DOHH2 (cell line): ENCODE results near the gene HS3ST4.

Experiments
- CTCF ChIP-seq: fragments of 200-600 bp; sonication (generic); IDR thresholded peaks from one replicate; pipeline ENCODE4 v1.5.1; 2014; ENCODE audit warnings: antibody characterized with exemption, mild to moderate bottlenecking, low read depth, low read length; ENCODE audit not compliant: poor library complexity, severe bottlenecking
- EZH2phosphoT487 ChIP-seq: fragments of 200-600 bp; sonication (generic); IDR thresholded peaks from 2 replicates; pipeline ENCODE4 v1.6.1; 2017; ENCODE audit warnings: borderline replicate concordance, mild to moderate bottlenecking, antibody characterized with exemption, low read length, moderate library complexity, mixed read lengths

- TF ChIP-seq CTCF (no peak), EZH2phosphoT487 (no peak)
Observed at GRCh38 chr16:25841761-25842160, 150.0 kb downstream of the HS3ST4 start.
